ENCODE data around the gene MGAT5B. TPM values are rescaled to one million over a fixed set of nuclear protein-coding genes. Genes with fewer than 3 reads are reported as not detected.
A peak's percentile ranks its signal among the peaks of the same experiment; 100 is the strongest.

Gene MGAT5B
- total and polyA plus RNA-seq, 9 of the 15 experiments (the other 6 are each of a cell fraction or from before 2014, with no cell fraction given): 0.09 to 0.43 (median 0.18) TPM; not detected in 4

DNA sequence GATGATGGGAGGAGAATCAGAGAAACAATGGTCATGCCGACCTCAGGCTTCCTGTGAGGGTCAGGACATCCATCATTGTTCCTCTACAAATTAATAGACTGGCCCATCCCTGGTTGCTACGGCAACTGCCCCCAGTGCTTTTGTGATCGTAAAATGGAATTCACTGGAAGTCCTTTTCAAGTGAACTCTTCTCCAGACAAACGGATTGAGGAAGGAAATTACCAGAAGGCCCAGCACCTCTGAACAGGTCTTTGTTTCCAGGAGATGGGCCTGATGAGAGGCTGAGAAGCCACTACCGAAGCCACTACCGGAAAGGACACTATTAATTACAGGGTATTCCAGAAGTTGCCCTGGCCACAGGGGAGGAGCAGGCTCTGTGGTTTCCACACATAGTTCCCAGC, 126.0 kb downstream of the MGAT5B start:
- no peak overlapping the region for H3K4me3 ChIP-seq
- in situ Hi-C loops (cut with MboI) (no loop called here), intact Hi-C loops (cut with micrococcal nuclease) (no loop called here)
- no peaks in the 10 kb centered on the region for H3K9me3 ChIP-seq (replicated peaks; ENCODE audit: control insufficient read depth, insufficient read depth, low read depth, low read length)
- ChIA-PET POLR2A (interaction anchor here (1.7 kb wide), 1 partner anchor 94 kb away, joined by 5 read pairs; no protein-coding TSS in a partner anchor), CTCF (ENCODE audit: low intra/inter-chr PET ratio) (no interaction called here)
- no peaks in the 10 kb centered on the region for H3K4me1 ChIP-seq (replicated peaks in 1 of 2; ENCODE audit: control insufficient read depth in 2 of 2, insufficient read depth in 2 of 2, low read length in 2 of 2)
- ATAC-seq (no peak), DNase-seq (ENCODE audit: extremely low read depth in 1 of 4, low spot score in 3 of 4) (no peak), FAIRE-seq (no peak)
- no peaks in the 10 kb centered on the region for H3K9me1 ChIP-seq (ENCODE audit: control insufficient read depth, insufficient read depth, low read length)
- H3K4me2 ChIP-seq (ENCODE audit: insufficient read depth, low read length): no peak overlapping the region
- BruUV-seq (replicated peaks): no TSS peak
- no peaks in the 10 kb centered on the region for H3K36me3 ChIP-seq (ENCODE audit: control insufficient read depth, insufficient read depth, low read length)
- H3K27ac ChIP-seq (ENCODE audit: extremely low read depth, low read depth, low read length): no peak overlapping the region
- peaks cover 37 to 77% of the 10 kb centered on the region in 2 experiments; a peak in 4 of 5 replicates for H3K27me3 ChIP-seq (ENCODE audit: control insufficient read depth in 2 of 2, insufficient read depth in 2 of 2, low read length in 2 of 2)
- no peak overlapping the region for H2AFZ ChIP-seq (ENCODE audit: low read depth, low read length)
- no peak overlapping the region for H3K9ac ChIP-seq (ENCODE audit: insufficient read depth in 1 of 2, low read depth in 2 of 2, low read length in 2 of 2)
- H3K79me2 ChIP-seq (ENCODE audit: control insufficient read depth, insufficient read depth, low read length): no peaks in the 10 kb centered on the region
- no peaks in the 10 kb centered on the region for H4K20me1 ChIP-seq (replicated peaks; ENCODE audit: control insufficient read depth, insufficient read depth, low read length)
- no peak for TF ChIP-seq EGR1 (conservative IDR thresholded peaks at IDR 0.05)
- peak; percentile 68 for TF ChIP-seq RFX1 (IDR thresholded peaks at IDR 0.05)
- no peak for TF ChIP-seq ZNF224 (CRISPR knock-in tag; IDR thresholded peaks at IDR 0.05)
- peak; percentile 94 for TF ChIP-seq MYNN (IDR thresholded peaks at IDR 0.05)
- no peak for TF ChIP-seq MYNN (CRISPR knock-in tag; IDR thresholded peaks at IDR 0.05)
- no peak for TF ChIP-seq MECOM (CRISPR knock-in tag; IDR thresholded peaks at IDR 0.05)
- TF ChIP-seq PHF21A (IDR thresholded peaks at IDR 0.05; ENCODE audit: borderline replicate concordance, low read depth): no peak
- TF ChIP-seq, protein P1, sequence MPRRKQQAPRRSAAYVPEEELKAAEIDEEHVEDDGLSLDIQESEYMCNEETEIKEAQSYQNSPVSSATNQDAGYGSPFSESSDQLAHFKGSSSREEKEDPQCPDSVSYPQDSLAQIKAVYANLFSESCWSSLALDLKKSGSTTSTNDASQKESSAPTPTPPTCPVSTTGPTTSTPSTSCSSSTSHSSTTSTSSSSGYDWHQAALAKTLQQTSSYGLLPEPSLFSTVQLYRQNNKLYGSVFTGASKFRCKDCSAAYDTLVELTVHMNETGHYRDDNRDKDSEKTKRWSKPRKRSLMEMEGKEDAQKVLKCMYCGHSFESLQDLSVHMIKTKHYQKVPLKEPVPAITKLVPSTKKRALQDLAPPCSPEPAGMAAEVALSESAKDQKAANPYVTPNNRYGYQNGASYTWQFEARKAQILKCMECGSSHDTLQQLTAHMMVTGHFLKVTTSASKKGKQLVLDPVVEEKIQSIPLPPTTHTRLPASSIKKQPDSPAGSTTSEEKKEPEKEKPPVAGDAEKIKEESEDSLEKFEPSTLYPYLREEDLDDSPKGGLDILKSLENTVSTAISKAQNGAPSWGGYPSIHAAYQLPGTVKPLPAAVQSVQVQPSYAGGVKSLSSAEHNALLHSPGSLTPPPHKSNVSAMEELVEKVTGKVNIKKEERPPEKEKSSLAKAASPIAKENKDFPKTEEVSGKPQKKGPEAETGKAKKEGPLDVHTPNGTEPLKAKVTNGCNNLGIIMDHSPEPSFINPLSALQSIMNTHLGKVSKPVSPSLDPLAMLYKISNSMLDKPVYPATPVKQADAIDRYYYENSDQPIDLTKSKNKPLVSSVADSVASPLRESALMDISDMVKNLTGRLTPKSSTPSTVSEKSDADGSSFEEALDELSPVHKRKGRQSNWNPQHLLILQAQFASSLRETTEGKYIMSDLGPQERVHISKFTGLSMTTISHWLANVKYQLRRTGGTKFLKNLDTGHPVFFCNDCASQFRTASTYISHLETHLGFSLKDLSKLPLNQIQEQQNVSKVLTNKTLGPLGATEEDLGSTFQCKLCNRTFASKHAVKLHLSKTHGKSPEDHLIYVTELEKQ (CRISPR knock-in tag; IDR thresholded peaks at IDR 0.05): no peak
- TF ChIP-seq CTCF (IDR thresholded peaks at IDR 0.05 in 2 of 3, conservative IDR thresholded peaks at IDR 0.05 in 1 of 3; ENCODE audit: insufficient read depth in 2 of 3, low read depth in 1 of 3, low read length in 3 of 3): no peak
- no peak for TF ChIP-seq TCFL5 (CRISPR knock-in tag; conservative IDR thresholded peaks at IDR 0.05)
- TF ChIP-seq TAF9B (IDR thresholded peaks at IDR 0.05; ENCODE audit: partially characterized antibody): no peak
- no peak for TF ChIP-seq NFIX (CRISPR knock-in tag; IDR thresholded peaks at IDR 0.05; ENCODE audit: low read depth)
- WGBS (ENCODE audit: insufficient coverage, low coverage, missing lambda C conversion rate): 13% methylated on average over 6 of the region's 6 CpGs
